GM18867 (cell line): ENCODE data around the gene TULP4.
"Not testable (repeated sequence)": the region's sequence is repeated elsewhere in the genome, so short reads cannot be mapped to it uniquely, and the experiment has no call there.

ENCODE experiments used
- ATAC-seq: cut with Tn5 transposase; IDR thresholded peaks from one replicate; pipeline ENCODE4 v1.9.1; 2021; ENCODE audit warnings: mild to moderate bottlenecking, moderate library complexity; ENCODE audit not compliant: unreplicated experiment

TULP4 gene

DNA sequence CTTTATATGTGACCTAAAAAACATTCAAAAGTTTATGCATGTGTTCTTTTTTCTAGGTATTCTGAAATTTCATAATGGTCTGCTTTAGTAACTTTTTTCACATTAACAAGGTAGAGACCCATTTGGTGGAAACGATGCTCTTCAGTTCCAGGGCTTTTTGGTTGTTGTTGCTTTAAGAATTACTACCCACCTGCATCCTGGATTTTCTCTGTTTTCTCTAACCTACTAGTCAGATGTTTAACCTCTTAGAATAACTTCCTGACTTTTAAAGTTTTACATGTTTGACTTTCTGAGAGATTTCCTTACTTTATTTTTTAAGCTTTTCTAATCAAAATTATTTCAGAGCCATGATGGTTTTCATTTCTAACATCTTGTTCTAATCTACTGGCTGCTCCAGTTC lies 14.9 kb downstream of the TULP4 start:
- no peak for ATAC-seq

DNA sequence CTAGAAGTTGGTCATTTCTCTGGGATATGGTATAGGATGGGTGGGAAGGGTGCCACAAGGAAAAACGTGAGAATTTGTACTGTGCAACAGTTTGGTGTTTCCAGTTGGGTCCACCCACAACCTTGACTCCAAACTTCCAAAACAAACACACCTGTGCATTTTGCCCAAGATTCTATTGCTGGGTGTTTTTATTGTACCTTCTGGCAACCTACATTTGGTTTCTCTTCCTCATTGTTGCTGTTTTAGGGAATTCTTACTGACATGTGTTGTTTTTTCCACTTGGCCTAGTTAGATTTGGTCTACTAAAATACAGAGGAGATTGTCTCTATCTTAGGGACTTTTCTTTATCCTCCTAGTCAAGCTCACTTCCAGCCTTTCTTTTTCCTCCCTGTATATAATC lies 16.7 kb downstream of the TULP4 start:
- ATAC-seq, result no peak

DNA sequence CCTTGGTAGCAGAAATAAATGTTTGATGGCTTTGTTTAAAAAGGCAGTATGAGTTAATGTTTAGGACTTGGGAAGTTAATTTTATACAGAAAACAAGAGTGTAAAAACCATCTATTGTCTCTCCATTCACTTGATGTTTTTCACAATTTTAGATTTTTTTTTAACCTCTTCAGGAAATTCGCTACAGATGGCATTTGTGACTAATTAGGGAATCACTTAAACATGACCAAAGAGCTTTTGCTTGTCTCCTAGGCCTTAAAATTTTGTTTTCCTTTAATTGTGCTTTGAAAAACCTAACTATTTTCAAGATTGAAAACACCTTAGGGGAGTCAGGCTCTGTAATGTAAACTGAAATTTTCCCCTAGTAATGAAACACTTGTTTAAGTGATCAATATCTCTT lies 17.3 kb downstream of the TULP4 start:
- ATAC-seq, result no peak

DNA sequence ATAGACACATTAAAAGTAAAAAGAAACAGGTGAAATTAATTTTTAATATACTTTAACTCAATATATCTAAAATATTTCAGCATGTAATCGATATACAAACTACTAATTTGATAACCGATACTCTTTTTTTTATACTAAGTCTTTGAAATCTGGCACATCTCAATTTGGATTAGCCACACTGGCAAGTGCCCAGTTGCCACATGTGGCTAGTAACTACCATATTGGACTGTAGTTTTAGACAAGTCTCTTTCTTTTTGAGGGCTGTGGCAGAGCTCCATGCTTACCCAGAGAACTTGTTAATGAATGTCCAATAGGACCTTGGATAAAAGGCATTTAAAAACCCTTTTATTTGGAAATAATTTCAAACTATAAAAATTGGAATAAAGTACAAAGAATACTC lies 17.8 kb downstream of the TULP4 start:
- ATAC-seq, result no peak

DNA sequence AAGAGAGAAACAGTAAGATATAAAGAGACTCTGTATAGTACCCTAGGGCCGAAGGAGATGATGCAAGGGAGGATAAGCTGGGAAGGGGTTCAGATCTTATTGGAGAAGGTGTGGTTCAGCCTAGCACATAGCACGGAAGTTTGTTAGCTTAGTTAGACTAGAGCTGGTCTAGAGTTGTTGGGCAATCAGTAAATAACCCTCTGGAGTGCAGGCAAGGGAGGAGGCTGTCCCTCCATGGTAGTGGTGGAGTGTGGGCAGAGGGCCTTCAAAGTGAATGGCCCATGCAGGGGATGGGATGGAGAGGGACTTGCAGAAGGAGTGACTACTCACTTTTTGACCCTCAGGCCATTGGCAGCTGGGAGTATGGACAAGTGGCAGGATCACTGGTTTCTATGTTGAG lies 20.0 kb downstream of the TULP4 start:
- ATAC-seq, result no peak

DNA sequence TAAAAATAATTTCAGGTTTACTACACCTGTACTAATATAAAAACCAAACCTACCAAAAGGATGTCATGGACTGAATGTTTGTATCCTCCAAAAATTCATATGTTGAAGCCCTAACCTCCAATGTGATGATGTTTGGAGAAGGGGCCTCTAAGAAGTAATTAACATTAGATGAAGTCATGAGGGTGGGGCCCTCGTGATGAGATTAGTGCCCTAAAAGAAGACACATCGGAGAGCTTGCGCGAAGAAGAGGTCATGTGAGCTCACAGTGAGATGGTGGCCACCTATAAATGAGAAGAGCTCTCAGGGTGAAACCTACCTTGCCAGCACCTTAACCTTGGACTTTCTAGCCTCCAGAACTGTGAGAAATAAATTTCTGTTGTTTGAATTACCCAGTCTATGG lies 20.8 kb downstream of the TULP4 start:
- no peak for ATAC-seq

DNA sequence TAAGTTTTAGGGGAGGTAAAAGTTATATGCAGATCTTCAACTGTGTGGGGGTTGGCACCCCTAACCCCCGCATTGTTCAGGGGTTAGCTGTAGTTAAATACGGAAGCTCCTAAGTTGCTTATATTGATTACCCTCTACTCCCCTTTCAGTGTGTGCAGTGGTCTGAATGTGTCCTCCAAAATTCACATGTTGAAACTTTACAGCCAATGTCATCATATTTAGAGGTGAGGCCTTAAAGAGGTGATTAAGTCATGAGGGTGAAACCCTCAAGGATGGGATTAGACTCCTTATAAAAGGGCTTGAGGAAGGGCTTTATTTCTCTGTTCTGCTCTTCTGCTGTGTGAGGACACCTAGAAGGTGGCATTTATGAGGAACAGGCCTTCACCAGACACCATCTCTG lies 22.3 kb downstream of the TULP4 start:
- no peak for ATAC-seq

DNA sequence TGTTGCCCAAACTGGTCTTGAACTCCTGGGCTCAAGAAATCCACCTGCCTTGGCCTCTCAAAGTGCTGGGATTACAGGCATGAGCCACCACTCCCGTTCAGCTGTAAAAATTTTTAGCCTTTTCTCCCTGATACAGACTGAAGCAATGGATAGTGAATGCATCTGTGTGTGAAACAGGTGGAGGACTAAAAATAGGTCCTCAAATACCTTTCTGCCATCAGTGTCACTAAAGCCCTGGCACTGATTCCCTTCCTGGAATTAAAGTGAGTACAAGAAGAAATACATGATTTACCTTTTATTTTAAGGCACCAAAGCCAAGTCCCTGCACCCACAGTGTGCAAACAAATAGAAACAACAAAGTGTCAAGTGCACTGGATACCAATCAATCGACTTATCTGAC lies 25.1 kb downstream of the TULP4 start:
- ATAC-seq, result no peak

DNA sequence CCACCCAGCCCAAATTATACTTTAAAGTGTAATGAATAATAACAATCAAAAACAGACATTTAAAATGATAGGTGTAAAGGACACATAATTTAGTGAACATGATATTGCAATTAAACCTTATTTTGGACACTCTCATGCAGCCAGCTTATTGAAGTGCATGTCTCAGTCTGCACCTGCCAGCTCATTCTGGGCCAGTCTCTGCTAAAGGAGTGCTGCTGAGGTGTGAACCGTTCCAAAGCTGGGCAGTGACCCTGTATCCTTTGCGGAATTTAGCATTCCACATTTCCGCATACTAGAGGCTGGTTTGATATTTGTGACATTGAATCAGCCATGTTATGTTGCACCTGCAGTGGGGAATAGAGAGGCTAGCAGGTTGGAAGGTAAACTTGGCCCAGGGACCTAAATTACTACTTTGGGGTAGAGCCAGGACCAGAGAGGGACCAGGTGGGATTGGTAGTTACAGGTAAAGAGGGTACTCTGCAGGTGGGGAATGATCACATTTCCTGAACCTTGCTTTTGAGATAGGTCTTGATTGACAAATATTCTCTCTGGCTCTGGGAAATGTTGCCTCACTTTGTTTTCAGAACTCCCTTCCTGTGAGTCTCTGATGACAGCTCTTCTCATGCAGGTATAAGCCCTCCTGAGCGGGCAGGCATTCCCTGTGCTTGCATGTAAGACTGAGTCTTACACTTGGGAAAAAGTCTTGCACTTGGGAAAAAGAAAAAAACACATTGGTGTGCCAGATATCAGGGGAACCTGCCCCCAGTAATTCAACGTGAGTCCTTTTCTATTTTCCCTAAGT lies 26.2 kb downstream of the TULP4 start:
- ATAC-seq, result no peak

DNA sequence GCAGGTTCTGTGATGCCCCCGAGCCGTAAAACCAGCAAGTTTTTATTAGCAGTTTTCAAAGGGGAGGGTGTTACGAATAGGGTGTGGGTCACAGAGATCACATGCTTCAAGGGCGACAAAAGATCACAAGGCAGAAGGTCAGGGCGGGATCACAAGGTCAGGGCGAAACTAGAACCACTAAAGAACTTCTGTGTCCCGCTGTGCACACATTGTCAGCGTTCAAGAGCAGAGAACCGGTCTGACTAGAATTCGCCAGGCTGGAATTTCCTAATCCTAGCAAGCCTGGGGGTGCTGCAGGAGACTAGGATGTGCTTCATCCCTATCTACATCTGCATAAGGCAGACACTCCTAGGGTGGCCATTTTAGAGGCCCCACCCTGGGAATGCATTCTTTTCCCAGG lies 26.9 kb downstream of the TULP4 start:
- not testable (repeated sequence) for ATAC-seq

DNA sequence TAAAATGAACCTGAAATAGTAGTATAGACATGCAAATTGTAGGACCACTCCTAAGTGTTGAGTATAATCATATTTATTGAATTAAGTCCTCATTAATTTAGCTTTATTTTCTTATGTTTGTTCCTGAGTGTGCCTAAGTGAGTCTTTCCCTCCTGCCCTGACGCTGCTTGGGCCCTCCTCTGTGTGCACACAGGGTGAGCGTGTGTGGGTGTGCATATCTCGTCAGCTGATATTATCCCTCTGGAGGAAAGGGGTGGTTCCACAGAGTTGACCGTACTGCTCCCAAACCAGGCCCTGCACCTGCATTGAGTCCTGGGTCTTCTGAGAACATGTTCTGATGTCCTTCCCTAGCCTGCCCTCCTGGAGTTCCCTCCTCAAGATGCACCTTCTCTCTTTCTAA lies 28.0 kb downstream of the TULP4 start:
- ATAC-seq, result no peak

DNA sequence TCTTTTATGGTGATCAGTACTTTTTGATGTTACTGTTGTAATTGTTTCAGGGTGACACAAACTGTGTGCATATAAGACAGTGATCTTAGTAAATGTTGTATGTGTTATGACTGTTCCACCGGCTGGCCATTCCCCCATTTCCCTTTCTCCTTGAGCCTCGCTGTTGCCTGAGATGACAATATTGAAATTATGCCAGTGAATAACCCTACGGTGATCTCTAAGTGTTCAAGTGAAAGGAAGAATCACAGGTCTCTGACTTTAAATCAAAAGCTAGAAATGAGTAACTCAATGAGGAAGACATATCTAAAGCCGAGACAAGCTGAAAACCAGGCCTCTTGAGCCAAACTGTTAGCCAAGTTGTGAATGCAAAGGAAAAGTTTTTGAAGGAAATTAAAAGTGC lies 32.3 kb downstream of the TULP4 start:
- peak; percentile 49 for ATAC-seq

DNA sequence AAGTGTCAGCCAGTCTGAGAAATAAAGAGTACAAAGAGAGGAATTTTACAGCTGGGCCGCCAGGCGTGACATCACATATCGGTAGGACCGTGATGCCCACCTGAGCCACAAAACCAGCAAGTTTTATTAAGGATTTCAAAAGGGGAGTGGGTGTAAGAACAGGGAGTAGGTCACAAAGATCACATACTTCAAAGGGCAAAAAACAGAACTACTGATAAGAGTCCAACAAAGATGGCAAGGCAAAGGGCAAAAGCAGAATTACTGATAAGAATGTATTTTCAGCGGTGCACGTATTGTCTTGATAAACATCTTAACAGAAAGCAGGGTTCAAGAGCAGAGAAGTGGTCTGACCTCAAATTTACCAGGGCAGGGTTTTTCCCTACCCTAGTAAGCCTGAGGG lies 33.2 kb downstream of the TULP4 start:
- not testable (repeated sequence) for ATAC-seq

DNA sequence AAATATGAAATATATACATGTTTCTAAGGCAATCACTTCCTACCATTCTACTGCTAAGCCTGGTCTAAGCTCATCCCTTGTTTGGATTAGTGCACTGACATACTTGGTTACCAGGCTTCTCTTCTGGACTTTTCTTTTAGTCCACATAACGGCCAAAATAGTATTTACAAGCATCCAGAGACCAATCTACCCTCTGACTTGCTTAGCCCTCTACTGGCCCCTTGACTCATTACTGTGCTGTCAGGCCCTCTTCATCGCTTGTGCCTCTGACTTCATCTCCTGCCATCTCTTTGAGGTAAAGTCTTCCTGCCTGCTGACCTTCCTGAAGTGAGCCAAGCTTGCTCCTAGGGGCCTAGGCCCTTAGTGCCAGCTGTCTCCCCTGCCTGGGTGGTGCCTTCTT lies 35.1 kb downstream of the TULP4 start:
- ATAC-seq, result no peak

DNA sequence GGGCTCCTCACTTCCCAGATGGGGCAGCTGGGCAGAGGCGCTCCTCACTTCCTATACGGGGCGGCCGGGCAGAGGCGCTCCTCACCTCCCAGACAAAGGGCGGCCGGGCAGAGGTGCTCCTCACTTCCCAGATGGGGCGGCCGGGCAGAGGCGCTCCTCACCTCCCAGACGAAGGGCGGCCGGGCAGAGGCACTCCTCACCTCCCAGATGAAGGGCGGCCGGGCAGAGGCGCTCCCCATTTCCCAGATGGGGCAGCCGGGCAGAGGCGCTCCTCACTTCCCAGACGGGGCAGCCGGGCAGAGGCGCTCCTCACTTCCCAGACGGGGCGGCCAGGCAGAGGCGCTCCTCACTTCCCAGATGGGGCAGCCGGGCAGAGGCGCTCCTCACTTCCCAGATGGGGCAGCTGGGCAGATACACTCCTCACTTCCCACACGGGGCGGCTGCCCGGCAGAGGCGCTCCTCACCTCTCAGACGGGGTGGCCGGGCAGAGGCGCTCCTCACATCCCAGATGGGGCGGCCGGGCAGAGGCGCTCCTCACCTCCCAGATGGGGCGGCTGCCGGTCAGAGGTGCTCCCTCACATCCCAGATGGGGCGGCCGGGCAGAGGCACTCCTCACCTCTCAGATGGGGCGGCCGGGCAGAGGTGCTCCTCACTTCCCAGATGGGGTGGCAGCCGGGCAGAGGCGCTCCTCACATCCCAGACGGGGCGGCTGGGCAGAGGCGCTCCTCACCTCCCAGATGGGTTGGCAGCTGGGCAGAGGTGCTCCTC lies 36.7 kb downstream of the TULP4 start:
- not testable (repeated sequence) for ATAC-seq

DNA sequence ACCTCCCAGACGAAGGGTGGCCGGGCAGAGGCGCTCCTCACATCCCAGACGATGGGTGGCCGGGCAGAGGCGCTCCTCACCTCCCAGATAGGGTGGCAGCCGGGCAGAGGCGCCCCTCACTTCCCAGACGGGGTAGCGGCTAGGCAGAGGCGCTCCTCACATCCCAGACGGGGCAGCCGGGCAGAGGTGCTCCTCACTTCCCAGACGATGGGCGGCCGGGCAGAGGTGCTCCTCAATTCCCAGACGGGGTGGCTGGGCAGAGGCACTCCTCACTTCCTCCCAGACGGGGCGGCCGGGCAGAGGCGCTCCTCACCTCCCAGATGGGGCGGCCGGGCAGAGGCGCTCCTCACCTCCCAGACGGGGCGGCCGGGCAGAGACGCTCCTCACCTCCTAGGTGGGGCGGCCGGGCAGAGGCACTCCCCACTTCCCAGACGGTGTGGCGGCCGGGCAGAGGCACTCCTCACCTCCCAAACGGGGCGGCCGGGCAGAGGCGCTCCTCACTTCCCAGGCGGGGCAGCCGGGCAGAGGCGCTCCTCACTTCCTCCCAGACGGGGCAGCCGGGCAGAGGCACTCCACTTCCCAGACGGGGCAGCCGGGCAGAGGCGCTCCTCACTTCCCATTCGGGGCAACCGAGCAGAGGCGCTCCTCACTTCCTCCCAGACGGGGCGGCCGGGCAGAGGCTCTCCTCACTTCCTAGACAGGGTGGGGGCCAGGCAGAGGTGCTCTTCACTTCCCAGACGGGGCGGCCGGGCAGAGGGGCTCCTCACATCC lies 37.4 kb downstream of the TULP4 start:
- not testable (repeated sequence) for ATAC-seq

DNA sequence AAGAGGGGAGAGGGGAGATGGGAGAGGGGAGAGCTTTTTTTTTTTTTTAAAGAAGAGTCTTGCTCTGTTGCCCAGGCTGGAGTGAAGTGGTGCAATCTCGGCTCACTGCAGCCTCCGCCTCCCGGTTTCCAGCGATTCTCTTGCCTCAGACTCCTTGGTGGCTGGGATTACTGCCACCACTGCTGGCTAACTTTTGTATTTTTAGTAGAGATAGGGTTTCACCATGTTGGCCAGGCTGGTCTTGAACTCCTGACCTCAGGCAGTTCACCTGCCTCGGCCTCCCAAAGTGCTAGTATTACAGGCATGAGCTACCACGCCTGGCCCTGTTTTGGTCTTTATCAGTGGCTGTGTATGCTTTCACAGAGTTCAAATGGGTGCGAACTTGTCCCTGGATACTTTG lies 38.5 kb downstream of the TULP4 start:
- not testable (repeated sequence) for ATAC-seq

DNA sequence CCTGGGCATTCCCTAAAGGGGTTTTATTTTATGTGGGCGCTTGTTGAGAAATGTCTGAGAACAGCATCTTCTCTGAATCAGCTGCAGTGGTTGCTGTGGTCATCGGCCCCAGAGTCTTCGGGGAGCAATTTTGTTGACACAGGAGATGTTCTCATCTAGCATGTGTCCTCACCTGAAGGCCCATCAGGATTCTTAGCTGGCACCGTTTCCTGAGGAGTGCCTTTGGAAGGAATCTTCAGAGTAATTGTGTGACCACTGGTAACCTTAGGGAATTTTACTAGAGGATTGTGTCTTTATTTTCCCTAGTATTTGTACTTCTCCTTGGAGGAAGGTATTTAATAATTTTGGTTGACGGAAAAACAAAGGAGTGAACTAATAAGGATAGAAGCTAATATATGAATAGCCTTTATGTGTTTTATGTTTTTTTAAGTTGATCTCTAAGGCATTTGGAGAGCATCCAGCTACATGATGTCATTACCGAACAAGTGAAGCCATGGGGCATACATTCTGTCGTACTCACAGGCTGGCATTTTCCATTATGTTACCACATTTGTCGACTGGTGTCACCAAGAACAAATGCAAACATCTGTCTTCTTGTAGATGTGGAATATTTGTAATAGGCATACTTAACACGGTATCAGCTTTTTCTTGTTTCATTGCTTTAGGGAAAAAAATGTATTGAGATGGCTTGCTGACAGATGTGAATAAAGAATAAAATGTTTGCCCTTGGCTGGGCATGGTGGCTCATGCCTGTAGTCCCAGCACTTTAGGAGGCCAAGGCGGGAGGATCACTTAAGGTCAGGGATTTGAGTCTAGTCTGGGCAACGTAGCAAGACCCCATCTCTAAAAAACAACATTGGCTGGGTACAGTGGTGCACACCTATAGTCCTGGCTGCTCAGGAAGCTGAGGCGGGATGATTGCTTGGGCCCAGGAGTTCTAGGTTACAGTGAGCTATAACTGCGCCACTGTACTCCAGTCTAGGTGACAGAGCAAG lies 41.9 kb downstream of the TULP4 start:
- ATAC-seq, result no peak

DNA sequence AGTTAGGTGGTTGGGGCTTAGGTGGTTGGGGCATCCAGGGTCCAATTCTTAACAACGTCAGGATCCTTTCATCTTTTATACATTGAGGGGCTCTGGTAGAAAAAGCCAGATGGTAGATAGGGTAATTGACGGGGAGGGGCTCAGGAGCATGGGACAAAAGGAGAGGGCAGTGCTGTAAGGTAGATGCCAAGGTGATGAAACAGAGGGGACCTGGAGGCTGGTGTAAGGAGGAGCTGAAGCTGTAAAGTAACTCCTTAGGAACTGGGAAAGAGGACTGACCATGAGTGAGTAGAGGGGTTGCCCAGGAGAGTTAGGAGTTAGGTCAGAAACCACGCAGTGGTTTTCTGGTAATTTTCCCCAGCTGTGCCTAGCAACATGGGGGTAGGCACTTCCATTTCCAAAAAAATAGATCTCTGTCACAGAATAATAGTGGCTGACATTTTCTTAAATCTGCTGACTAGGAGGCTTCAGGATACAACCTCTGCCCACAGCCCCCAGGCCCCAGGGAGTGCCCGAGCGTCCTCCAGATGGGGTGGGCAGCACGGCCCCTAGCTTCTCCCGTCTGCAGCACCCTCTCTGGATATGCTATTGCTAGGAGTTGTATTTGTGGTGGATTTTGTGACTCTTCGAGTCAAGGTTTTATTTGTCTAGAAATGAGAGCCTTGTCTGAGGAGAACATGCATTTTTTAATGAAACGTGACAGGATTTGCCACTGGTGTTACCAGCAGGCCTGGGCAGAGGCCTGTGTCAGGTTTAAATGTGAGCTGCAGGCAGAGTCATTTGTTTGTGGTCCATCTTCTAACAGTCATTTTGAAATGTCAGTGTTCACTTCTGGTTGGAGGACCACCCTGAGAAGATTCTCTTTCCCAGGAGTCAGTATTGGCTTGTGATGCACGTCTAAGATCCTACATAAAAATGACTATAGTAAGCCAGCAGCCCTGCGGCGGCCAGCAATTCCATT lies 44.6 kb downstream of the TULP4 start:
- peak; percentile 24 for ATAC-seq
